Erythroblast (primary cell): Measurements from ENCODE around the gene PAPSS2.
"Not testable (repeated sequence)": the region's sequence is repeated elsewhere in the genome, so short reads cannot be mapped to it uniquely, and the experiment has no call there.

Experiments
- DNase-seq, 2 experiments: peaks; one replicate each; lab custom pipeline; 2025; lab: John Stamatoyannopoulos, UW
- GATA1 ChIP-seq: IDR thresholded peaks from 2 replicates; pipeline ENCODE4 v1.6.1; 2011; ENCODE audit warnings: low read depth, mild to moderate bottlenecking, control low read depth, low read length, moderate library complexity
- POLR2A ChIP-seq: IDR thresholded peaks from 2 replicates; pipeline ENCODE4 v1.6.1; 2011; ENCODE audit warnings: mild to moderate bottlenecking, low read length

Gene PAPSS2

DNA sequence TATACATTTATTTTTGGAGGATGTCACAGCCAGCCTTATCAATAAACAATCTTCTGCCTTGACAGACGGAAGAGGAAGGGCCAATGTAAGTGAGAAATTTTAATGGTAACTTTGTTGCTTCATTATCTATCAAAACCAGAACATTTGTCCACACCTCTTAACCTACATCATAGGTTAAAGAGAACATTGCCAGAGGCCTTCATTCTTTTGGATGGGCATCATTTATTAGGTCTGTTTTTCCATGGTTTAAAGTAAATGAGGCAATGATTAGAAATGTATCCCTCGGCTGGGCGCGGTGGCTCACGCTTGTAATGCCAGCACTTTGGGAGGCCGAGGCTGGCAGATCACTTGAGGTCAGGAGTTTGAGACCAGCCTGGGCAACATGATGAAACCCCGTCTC lies 29.5 kb upstream of the PAPSS2 start:
- TF ChIP-seq POLR2A (no peak), GATA1 (no peak)

DNA sequence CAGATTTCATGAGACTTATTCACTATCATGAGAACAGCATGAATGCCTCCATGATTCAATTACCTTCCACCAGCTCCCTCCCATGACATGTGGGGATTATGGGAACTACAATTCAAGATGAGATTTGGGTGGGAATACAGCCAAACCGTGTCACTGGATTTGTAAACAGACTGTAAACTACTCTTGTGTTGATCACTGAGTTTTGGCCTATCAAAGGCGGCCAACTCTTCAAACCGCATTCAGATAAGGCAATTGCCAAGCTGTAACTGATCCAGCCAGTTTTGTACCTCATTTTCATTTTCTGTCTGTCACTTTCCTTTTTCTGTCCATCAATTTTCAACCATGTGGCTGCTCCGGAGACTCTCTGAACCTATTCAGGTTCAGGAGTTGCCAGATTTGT lies 27.2 kb upstream of the PAPSS2 start:
- TF ChIP-seq GATA1 (no peak), POLR2A (no peak)
- no peak for DNase-seq

More for the DNA sequence above, 29.5 kb upstream of the PAPSS2 start:
- no peak for DNase-seq

DNA sequence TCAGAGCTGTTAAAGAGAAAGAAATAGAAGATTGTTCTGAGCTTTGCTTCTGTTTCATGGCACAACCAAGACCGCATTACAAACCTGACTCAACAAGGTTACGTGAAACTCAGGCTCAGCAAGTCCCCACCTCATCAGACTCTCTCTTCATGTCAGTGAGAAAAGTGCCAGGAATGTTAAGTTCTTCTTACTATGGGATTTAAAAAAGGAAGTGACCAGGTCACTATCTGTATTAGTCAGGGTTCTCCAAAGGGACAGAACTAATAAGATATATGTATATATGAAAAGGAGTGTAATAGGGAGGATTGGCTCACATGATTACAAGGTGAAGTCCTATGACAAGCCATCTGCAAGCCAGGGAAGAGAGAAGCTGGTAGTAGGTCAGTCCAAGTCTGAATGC lies 25.4 kb upstream of the PAPSS2 start:
- TF ChIP-seq POLR2A (no peak), GATA1 (no peak)
- no peak for DNase-seq

DNA sequence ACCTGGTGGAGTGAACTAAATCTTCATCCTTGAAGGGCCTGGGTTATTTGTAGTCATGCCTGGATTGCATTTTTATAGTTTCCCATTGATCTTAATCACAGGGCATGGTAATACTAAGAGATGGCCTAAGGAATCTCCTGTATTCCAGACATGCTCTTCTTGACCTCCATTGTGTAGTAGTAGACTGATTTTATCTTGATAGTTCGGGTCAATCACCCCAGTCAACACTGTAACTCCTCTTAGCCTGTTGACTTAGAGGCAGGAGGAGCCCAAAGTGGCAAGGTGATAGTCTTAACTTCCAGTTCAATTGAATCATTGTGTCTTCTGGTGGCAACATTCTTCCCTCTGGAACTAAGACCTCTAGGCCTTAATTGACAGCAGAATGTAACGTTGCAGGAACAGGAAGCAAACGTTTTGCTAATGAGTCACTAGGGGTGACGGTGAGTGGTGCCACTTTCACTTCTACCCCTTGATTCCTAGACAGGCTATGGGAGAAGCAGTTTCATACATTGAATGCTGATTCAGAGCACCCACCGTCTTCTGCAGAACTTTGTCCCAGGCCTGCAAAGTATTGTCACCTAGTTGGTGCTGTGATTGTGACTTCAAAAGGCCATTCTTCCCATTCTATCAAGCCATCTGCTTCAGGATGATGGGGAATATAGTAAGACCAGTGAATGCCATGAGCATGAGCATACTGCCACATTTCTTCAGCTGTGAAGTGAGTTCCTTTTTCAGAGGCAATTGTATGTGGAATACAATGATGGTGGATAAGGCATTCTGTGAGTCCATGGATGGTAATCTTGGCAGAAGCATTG lies 24.0 kb upstream of the PAPSS2 start:
- no peak for DNase-seq
- no peak for TF ChIP-seq POLR2A
- no peak for TF ChIP-seq GATA1

DNA sequence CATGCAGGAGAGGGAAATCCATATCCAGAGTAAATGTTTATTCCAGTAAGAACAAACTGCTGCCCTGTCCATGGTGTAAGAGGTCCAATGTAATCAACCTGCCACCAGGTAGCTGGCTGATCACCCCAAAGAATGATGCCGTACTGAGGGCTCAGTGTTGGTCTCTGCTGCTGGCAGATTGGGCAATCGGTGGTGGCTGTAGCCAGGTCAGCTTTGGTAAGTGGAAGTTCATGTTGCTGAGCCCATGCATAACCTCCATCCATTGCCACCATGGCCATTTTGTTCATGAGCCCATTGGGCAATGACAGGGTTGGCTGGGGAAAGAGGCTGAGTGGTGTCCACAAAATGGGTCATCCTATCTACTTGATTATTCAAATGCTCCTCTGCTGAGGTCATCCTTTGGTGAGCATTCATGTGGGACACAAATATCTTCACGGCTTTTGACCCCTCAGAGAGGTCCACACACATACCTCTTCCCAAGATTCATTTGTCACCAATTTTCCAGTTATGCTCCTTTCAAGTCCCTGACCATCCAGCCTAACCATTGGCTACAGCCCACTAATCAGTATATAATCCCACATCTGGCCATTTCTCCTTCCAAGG lies 23.3 kb upstream of the PAPSS2 start:
- DNase-seq, result no peak
- no peak for TF ChIP-seq POLR2A
- no peak for TF ChIP-seq GATA1

DNA sequence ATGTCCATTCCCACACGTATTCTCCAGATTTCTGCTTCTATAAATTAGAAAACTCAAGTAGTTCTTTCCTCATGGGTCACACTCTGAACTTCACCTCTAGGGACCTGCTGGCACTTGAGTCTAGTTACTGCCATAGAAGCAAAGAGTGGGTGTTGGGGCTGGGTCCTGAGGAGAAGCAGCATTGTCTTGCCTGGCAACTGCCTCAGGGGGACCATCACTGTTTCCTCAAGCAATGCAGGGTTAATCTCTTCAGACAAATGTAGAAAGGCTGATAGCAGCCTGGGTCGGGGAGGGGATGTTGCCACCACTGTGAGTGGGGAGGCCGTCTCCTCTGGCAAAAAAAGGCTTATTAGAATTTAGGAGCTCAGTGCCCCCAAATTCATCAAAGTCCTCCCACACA lies 20.2 kb upstream of the PAPSS2 start:
- DNase-seq, result no peak
- TF ChIP-seq GATA1, result no peak
- TF ChIP-seq POLR2A, result no peak

DNA sequence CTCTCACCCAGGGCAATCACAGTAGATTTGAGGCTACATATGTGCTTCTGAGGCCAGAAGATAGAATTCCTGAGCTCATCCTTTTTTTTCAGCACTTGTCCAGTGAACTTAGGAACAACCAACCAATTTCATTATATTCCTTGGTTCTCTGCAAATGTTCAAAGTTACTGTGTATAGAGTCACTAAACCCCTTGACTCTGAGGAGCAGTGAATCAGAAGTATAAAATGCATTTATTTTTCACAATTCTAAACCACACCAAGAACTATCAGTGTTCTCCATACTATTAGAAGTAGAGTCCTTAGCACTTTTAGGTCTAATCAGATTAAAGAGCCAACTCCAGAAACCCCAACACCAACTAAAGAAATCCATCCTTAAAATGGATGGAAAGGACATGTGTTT lies 19.6 kb upstream of the PAPSS2 start:
- no peak for DNase-seq
- TF ChIP-seq GATA1 (no peak), POLR2A (no peak)

DNA sequence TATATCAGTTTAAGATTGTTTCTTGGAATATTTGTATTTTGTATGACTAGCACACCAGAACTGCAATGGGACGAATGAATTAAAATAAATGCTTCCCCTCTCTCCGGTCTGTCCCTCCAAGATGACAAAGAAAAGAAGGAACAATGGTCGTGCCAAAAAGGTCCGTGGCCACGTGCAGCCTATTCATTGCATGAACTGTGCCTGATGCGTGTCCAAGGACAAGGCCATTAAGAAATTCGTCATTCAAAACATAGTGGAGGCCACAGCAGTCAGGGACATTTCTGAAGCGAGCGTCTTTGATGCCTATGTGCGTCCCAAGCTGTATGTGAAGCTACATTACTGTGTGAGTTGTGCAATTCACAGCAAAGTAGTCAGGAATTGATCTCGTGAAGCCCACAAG lies 17.2 kb upstream of the PAPSS2 start:
- TF ChIP-seq POLR2A (no peak), GATA1 (no peak)
- DNase-seq, result no peak

DNA sequence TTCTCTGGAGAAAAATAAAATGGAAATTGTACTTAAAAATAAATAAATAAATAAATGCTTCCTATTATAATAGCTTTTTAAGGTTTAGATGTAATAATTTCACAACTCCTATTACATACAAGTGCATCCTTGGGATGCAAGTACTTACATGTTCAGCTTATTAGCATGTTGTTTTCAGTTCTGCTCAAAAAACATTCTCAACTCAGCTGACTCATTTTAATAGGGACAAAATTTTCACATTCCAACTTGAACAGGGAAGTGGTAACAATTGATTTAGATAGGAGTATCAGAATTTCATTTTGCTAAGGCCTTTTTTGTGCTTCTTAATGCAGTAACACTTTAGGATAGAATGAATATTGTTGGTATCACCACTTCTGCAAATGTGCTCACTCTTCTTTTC lies 16.7 kb upstream of the PAPSS2 start:
- TF ChIP-seq POLR2A (no peak), GATA1 (no peak)
- no peak for DNase-seq

DNA sequence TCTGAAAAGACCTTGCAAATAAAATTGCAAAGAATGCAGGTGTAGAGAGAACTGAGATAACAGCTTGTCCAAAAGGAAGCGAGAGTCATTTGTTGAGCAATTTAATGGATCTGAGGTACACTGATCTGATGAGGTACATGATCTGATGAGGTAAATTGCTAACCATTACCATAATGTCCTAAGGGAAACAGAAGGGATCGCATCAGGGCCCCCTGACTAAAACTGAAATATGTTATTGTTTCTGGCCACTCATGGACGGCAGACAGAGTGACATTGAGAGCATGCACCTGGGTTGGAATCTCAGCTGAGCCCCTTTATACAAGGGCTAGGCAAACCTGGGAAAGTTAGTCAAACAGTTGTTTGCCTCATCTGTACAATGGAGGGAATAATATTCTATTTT lies 15.8 kb upstream of the PAPSS2 start:
- TF ChIP-seq POLR2A (no peak), GATA1 (no peak)
- DNase-seq, result no peak

DNA sequence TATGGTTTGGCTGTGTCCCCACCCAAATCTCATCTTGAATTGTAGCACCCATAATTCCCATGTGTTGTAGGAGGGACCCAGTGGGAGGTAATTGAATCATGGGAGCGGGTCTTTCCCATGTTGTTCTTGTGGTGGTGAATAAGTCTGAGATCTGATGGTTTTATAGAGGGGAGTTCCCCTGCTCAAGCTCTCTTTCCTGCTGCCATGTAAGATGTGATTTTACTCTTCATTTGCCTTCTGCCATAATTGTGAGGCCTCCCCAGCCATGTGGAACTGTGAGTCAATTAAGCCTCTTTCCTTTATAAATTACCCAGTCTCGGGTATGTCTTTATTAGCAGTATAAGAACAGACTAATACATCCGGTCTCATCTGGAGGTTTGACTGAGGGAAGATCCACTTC lies 15.2 kb upstream of the PAPSS2 start:
- DNase-seq, result not testable (repeated sequence)

DNA sequence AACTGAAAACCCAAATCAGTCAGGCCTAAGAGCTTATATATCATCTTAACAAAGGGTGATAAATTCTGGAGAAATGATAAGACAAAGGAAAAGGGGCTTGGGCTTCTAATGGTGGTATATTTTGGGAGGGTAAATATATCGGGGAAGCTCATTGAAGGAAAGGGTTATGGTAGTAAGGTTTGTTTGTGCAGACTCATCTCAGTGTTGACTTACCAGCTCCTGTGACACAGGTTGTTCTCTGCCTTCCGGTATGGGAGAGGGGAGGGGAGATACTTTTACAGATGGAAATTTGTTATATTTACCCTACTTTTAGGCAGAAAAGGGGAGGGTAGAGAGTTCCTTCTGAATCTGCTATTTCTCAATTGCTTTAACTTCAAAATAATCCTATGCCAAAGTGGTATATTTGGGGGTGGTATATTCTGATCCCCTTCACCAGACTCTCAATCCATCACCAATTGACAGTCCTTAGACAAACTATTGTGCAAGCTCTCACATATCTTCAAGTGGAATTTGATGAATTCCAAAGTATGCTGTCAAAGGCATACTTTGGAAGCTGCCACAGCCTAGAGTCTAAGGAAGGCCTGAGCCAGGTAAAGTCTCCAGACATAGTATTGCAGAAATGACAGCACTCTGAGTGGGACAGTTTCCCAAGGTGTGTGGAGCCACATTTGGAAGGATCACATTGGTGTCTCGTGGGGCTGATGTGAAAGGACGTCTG lies 13.3 kb upstream of the PAPSS2 start:
- no peak for DNase-seq
- TF ChIP-seq POLR2A (no peak), GATA1 (no peak)

DNA sequence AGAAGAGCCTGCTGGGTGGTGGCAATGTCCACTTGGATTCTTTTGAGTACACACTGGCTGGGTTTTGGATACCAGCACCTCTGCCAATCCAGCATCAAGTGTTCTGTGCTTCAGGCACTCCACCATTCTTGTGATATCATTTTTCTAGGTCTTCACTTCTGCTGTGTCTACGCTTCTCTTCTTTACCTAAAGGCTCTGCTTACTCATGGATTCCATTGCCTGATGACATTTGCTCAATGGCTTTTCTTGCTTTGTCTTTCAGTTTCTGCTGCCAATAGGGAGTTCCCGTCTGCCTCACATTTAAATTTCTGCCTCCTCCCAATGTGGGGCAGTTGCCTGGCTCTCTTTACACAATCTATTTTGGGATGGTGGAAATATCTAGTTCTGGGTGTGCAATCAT lies 12.7 kb upstream of the PAPSS2 start:
- TF ChIP-seq GATA1, result no peak
- TF ChIP-seq POLR2A, result no peak
- DNase-seq, result no peak
